ENCODE results near the gene MYF6. TPM values are rescaled to one million over a fixed set of nuclear protein-coding genes. Genes with fewer than 3 reads are reported as not detected.

Gene MYF6
- total RNA-seq, 2 donors from 2014 or later = not detected

DNA sequence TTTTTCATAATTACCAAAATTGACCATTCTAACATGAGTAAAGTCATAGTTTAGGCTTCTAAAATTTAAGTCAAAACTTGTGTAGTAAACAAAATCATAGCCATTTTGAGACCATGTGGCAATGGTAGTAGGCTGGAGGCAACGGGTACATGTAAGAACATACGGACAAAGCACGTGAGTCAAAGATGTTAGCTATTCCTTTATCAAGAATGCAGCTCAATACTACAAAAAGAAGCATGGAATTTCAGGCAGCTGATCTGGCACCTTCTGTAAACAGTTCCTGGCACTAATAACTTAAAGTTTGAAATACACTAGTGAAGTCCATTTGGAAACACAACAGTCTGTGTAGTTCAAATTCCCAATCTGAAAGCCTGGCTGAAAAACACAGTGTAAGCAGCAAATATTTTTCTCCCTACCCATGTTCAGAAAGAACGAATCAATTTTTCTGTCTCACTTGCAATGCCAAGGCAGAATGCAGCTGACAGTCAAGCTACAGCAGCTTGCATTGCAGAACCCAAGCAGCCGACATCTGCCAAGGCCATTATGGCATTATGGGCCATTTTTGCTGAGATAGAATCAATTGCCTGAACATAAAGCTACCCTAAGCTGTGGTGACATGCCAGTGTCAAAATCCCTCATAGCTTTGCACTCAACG, 38.5 kb downstream of the MYF6 start:
- no peak for ATAC-seq
- H3K4me1 ChIP-seq = no peaks in the 10 kb centered on the region
- 20 to 25% methylated on average over 6 of the region's 6 CpGs for WGBS, 2 donors
- no peak for DNase-seq
- H3K9me3 ChIP-seq = no peaks in the 10 kb centered on the region
- intact Hi-C loops (cut with DNase I) = no loop called here
- H3K27me3 ChIP-seq = no peaks in the 10 kb centered on the region
- H3K4me3 ChIP-seq = no peak overlapping the region
- TF ChIP-seq POLR2A (IDR thresholded peaks at IDR 0.05) (no peak), CTCF (IDR thresholded peaks at IDR 0.05) (no peak)
- H3K27ac ChIP-seq = no peak overlapping the region
- no peaks in the 10 kb centered on the region for H3K36me3 ChIP-seq (replicated peaks in 1 of 2; ENCODE audit: insufficient read depth in 1 of 2, low read depth in 2 of 2)

- no peak for ATAC-seq
Measured at GRCh38 chr12:80747800-80748199, 40.4 kb downstream of the MYF6 start.

DNA sequence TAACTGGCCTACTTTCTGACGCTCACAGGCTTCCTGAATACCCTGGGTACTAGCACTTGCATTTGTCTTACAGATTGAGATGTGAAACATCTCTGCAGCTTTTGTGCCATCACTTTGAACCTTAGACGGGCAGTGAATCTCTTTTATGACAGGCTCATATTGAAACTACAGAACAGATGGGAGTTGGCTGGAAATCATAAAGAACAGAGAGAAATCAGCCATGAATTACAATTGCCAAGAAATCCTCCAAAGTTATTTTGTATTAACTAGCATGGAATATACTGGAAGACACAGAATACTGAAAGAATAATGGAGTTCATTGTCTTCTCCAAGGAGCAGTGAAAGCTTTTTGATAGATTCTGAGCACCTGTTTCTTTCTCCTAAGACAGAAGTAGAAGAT, 42.0 kb downstream of the MYF6 start:
- intact Hi-C loops (cut with DNase I) = no loop called here
- WGBS, 2 donors = 67 to 71% methylated on average over 2 of the region's 2 CpGs

More at GRCh38 chr12:80747800-80748199, 40.4 kb downstream of the MYF6 start:
- 53 to 60% methylated on average over 2 of the region's 2 CpGs for WGBS, 2 donors
- Histone ChIP-seq H3K4me3 (no peak overlapping the region), H3K9me3 (no peaks in the 10 kb centered on the region), H3K27ac (no peak overlapping the region), H3K4me1 (no peaks in the 10 kb centered on the region), H3K27me3 (no peaks in the 10 kb centered on the region), H3K36me3 (replicated peaks in 1 of 2; ENCODE audit: insufficient read depth in 1 of 2, low read depth in 2 of 2) (no peaks in the 10 kb centered on the region)
- no peak for TF ChIP-seq CTCF (IDR thresholded peaks at IDR 0.05)
- intact Hi-C loops (cut with DNase I) = no loop called here
- DNase-seq = no peak

GRCh38 chr12:80752464-80752863, 45.0 kb downstream of the MYF6 start:
- intact Hi-C loops (cut with DNase I) = no loop called here
- ATAC-seq (no peak), DNase-seq (no peak)
- H3K27ac ChIP-seq = no peak overlapping the region
- H3K27me3 ChIP-seq = no peaks in the 10 kb centered on the region
- H3K9me3 ChIP-seq = no peaks in the 10 kb centered on the region
- TF ChIP-seq POLR2A (IDR thresholded peaks at IDR 0.05) = no peak
- H3K36me3 ChIP-seq (replicated peaks in 1 of 2; ENCODE audit: insufficient read depth in 1 of 2, low read depth in 2 of 2) = no peaks in the 10 kb centered on the region
- H3K4me3 ChIP-seq = no peak overlapping the region
- no peaks in the 10 kb centered on the region for H3K4me1 ChIP-seq

More for the DNA sequence above, 42.0 kb downstream of the MYF6 start:
- Histone ChIP-seq H3K9me3 (no peaks in the 10 kb centered on the region), H3K36me3 (replicated peaks in 1 of 2; ENCODE audit: insufficient read depth in 1 of 2, low read depth in 2 of 2) (no peaks in the 10 kb centered on the region), H3K27me3 (no peaks in the 10 kb centered on the region), H3K27ac (no peak overlapping the region), H3K4me3 (no peak overlapping the region), H3K4me1 (no peaks in the 10 kb centered on the region)
- no peak for DNase-seq
- TF ChIP-seq POLR2A (IDR thresholded peaks at IDR 0.05) = no peak
- TF ChIP-seq CTCF (IDR thresholded peaks at IDR 0.05) = no peak
- ATAC-seq = no peak

DNA sequence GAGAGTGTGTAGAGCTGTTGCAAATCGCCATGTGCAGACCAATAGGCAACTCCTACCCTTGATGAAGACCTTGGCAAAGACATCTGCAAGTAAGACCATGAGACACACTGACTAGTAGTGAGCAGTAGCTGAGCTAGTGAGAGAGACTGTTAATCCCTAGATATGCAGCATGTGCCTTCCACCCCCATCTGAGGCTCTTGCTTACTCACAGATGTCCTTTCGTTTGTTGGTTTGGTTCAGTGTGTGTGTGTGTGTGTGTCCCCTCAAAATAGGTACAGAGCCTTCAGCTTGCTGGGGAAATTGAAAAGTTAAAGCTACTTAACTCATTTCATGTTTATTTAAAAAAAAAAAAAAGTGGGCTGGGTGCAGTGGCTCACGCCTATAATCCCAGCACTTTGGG, 46.8 kb downstream of the MYF6 start:
- DNase-seq (no peak), ATAC-seq (no peak)
- Histone ChIP-seq H3K27ac (no peak overlapping the region), H3K4me1 (no peaks in the 10 kb centered on the region), H3K4me3 (no peak overlapping the region), H3K36me3 (replicated peaks in 1 of 2; ENCODE audit: insufficient read depth in 1 of 2, low read depth in 2 of 2) (no peaks in the 10 kb centered on the region), H3K27me3 (no peaks in the 10 kb centered on the region), H3K9me3 (no peaks in the 10 kb centered on the region)
- TF ChIP-seq POLR2A (IDR thresholded peaks at IDR 0.05) (no peak), CTCF (IDR thresholded peaks at IDR 0.05) (no peak)
- 73 to 77% methylated on average over 3 of the region's 3 CpGs for WGBS, 2 donors
- intact Hi-C loops (cut with DNase I) = no loop called here

Measured in body of pancreas (tissue), 4 donors.